ENCODE measurements around the gene CERS4.
"Not testable (repeated sequence)": the region's sequence is repeated elsewhere in the genome, so short reads cannot be mapped to it uniquely, and the experiment has no call there.

The CERS4 gene

DNA sequence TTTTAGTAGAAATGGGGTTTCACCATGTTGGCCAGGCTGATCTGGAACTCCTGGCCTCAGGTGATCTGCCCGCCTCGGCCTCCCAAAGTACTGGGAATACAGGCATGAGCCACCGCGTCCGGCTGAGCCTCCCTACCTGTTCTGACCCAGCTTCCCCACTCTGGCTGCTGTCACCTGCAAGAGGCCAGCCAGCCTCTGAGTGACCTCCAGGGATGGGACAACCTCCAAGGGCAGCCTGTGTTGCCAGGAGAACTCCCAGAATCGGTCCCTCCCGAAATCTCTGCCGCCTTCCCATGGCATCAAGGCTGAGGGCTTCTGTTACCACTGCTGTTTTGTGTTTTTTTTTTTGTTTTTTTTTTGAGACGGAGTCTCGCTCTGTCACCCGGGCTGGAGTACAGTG lies 11.3 kb downstream of the CERS4 start:
- TF ChIP-seq, protein P1, sequence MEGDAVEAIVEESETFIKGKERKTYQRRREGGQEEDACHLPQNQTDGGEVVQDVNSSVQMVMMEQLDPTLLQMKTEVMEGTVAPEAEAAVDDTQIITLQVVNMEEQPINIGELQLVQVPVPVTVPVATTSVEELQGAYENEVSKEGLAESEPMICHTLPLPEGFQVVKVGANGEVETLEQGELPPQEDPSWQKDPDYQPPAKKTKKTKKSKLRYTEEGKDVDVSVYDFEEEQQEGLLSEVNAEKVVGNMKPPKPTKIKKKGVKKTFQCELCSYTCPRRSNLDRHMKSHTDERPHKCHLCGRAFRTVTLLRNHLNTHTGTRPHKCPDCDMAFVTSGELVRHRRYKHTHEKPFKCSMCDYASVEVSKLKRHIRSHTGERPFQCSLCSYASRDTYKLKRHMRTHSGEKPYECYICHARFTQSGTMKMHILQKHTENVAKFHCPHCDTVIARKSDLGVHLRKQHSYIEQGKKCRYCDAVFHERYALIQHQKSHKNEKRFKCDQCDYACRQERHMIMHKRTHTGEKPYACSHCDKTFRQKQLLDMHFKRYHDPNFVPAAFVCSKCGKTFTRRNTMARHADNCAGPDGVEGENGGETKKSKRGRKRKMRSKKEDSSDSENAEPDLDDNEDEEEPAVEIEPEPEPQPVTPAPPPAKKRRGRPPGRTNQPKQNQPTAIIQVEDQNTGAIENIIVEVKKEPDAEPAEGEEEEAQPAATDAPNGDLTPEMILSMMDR (IDR thresholded peaks at IDR 0.05; ENCODE audit: borderline replicate concordance, control extremely low read depth, extremely low read depth, insufficient read depth, missing control alignments): no peak
- no peak for DNase-seq (ENCODE audit: low spot score)
- in situ Hi-C loops (cut with MboI; ENCODE audit: low sequenced_read_pairs, unreplicated experiment): no loop called here

DNA sequence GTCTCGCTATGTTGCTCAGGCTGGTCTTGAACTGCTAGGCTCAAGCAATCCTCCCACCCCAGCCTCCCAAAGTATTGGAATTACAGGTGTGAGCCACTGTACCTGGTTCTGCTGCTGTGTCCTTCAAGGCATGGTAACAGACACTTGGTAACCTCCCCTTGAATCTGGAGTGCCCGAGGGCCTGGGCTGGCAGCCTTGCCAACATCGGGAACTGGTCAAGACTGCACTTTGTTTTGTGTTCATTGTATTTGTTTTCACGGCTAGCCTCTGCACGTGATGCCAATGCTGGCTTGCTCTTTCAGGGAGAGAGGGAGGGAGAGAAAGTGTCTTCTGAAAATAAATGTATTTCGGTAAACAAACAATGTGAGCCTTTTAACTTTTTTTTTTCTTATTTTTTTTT lies 12.0 kb downstream of the CERS4 start:
- in situ Hi-C loops (cut with MboI; ENCODE audit: low sequenced_read_pairs, unreplicated experiment): no loop called here
- TF ChIP-seq, protein P1 (IDR thresholded peaks at IDR 0.05; ENCODE audit: borderline replicate concordance, control extremely low read depth, extremely low read depth, insufficient read depth, missing control alignments): no peak
- no peak for DNase-seq (ENCODE audit: low spot score)

GRCh38 chr19:8223442-8223841 lies 14.3 kb downstream of the CERS4 start:
- DNase-seq (ENCODE audit: low spot score); in situ Hi-C loops (cut with MboI; ENCODE audit: low sequenced_read_pairs, unreplicated experiment): not testable (repeated sequence)

DNA sequence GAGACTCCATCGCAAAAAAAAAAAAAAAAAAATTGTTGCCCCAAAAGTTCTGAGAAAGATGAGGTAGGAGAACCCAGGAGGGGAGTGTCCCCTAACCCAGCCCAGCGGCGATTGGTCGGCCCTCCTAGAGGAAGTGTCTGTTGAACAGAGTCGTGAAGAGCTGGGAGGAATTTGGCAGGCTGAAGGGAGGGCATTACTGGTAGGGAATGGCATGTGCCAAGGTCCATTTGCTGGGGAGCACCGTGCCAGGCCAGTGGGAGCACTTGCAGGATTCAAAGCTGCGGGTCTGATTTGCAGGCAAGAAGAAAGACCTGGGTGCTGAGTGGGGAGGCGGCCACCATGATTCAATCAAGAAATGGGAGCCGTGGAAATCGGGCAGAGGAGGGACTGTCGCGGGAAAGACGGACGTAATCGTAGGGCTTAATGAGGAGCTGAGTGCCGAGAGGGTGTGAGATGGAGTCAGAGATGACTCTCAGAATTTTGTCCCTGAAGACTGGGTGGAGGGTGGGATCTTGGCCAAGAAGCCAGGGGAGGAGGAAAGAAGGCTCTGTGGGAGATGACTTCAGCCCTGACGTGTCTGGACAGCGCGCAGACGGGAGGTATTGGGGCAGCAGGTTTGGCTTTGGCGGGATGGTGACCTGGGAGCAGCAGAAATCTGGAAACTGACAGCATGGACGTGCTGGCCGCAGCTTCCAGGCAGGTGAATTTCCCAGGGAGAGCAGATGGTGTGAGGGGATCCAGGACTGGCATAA lies 15.4 kb downstream of the CERS4 start:
- TF ChIP-seq, protein P1 (IDR thresholded peaks at IDR 0.05; ENCODE audit: borderline replicate concordance, control extremely low read depth, extremely low read depth, insufficient read depth, missing control alignments): no peak
- in situ Hi-C loops (cut with MboI; ENCODE audit: low sequenced_read_pairs, unreplicated experiment): no loop called here
- no peak for DNase-seq (ENCODE audit: low spot score)

DNA sequence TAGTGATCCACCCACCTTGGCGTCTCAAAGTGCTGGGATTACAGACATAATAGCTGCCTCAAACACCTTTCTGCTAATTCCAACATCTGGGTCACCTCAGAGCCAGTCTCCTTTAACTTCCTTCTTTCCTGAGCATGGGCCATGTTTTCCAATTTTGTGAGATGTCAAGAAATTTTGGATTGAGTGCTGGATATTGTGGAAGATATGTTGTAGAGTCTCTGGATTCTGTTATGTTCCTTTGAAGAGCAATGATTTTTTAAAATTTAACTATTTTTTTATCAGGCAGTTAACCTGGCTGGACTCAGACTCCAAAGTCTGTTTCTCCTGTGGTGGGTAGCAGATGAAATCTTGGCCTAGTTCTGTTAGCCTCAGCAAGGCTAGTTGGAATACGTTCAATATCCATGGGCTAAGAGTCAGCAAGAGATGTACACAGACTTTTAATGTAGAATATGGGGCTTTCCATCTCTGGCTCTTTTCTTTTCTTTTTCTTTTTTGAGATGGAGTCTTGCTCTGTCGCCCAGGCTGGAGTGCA lies 22.0 kb downstream of the CERS4 start:
- in situ Hi-C loops (cut with MboI; ENCODE audit: low sequenced_read_pairs, unreplicated experiment): no loop called here
- no peak for DNase-seq (ENCODE audit: low spot score)
- TF ChIP-seq, protein P1 (IDR thresholded peaks at IDR 0.05; ENCODE audit: borderline replicate concordance, control extremely low read depth, extremely low read depth, insufficient read depth, missing control alignments): no peak

DNA sequence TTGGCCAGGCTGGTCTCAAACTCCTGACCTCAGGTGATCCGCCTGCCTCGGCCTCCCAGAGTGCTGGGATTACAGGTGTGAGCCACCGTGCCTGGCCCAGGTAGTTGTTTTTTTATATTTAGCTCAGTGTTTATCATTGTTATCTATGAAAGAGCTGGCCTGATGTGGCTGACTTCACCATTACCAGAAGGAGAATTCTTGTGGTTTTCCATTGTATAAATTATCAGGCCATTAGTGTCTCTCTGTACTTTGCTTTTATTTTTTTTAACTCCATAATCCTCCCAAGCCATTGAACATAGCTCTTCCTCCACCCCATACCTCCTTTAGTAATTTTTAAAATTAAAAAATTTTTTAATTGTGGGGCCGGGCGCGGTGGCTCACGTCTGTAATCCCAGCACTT lies 24.2 kb downstream of the CERS4 start:
- in situ Hi-C loops (cut with MboI; ENCODE audit: low sequenced_read_pairs, unreplicated experiment): no loop called here
- no peak for DNase-seq (ENCODE audit: low spot score)
- TF ChIP-seq, protein P1 (IDR thresholded peaks at IDR 0.05; ENCODE audit: borderline replicate concordance, control extremely low read depth, extremely low read depth, insufficient read depth, missing control alignments): no peak

DNA sequence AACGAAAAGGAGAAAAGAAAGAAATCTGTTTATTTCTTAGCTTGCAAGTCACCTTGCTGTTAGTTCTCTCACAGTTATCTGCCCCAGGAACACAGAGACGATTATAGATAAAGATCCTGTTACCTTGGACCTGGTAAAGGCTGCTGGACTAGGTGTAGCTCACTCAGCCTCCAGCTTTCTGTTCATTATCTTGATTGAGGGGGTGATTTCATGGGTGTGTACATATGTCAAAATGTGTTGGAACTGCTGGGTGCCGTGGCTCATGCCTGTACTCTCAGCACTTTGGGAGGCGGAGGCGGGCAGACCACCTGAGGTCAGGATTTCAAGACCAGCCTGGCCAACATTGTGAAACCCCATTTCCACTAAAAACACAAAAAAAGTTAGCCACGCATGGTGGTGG lies 27.9 kb downstream of the CERS4 start:
- in situ Hi-C loops (cut with MboI; ENCODE audit: low sequenced_read_pairs, unreplicated experiment): no loop called here

More for the DNA sequence above, 27.9 kb downstream of the CERS4 start:
- no peak for DNase-seq (ENCODE audit: low spot score)
- TF ChIP-seq, protein P1 (IDR thresholded peaks at IDR 0.05; ENCODE audit: borderline replicate concordance, control extremely low read depth, extremely low read depth, insufficient read depth, missing control alignments): no peak
